Measurements from ENCODE around the gene OXTR.

- TF ChIP-seq CTCF (IDR thresholded peaks at IDR 0.05; ENCODE audit: poor library complexity) = no peak
- TF ChIP-seq EZH2 (IDR thresholded peaks at IDR 0.05; ENCODE audit: borderline replicate concordance) = no peak
- no peak for TF ChIP-seq EZH2phosphoT487 (IDR thresholded peaks at IDR 0.05; ENCODE audit: low read depth, severe bottlenecking, unreplicated experiment)
Observed at GRCh38 chr3:8800016-8800415, 30.6 kb upstream of the OXTR start.

Data from hepatocyte (in vitro differentiated cells).